Activated T-helper 2 cell treated with anti-CD3 and anti-CD28 coated beads, Interferon-gamma antibody, Interleukin-2, Interleukin-4, amounts not matched to agents 10 μg/mL and 5 μg/mL and 100 μg/mL, durations not matched to agents 14 hours and 24 hours and 36 hours (primary cell): ENCODE results near the gene RPL36. TPM values are rescaled to one million over a fixed set of nuclear protein-coding genes. Genes with fewer than 3 reads are reported as not detected.

Source experiments
- DNase-seq: peaks from one replicate; pipeline ENCODE4 v3.0.0; 2021; ENCODE audit warnings: low spot score
- H3K27ac Mint-ChIP-seq: one replicate; pipeline ENCODE4 v1.8.0; 2021; ENCODE audit warnings: mixed read lengths
- H3K27me3 Mint-ChIP-seq: one replicate; pipeline ENCODE4 v1.8.0; 2021; ENCODE audit warnings: low read depth, mixed read lengths
- H3K36me3 Mint-ChIP-seq: one replicate; pipeline ENCODE4 v1.8.0; 2021; ENCODE audit warnings: low read depth, mixed read lengths
- H3K4me1 Mint-ChIP-seq: one replicate; pipeline ENCODE4 v1.8.0; 2021; ENCODE audit warnings: low read depth, mixed read lengths
- H3K4me3 Mint-ChIP-seq: one replicate; pipeline ENCODE4 v1.8.0; 2021; ENCODE audit warnings: low read depth, mild to moderate bottlenecking, moderate library complexity, mixed read lengths
- H3K9me3 Mint-ChIP-seq: one replicate; pipeline ENCODE4 v1.8.0; 2021; ENCODE audit warnings: mixed read lengths
- intact Hi-C: fragments of 100-400 bp; cut with micrococcal nuclease; formaldehyde crosslinking; loops from one replicate; pipeline ENCODE4 v1.15.1; 2023
- total RNA-seq: library from RNA; stranded (reverse); gene quantifications from 2 replicates; pipeline ENCODE4 v1.2.3, GENCODE V29; 2022

RPL36 gene
- total RNA-seq, 1 donor from 2014 or later: 1,031 TPM

DNA sequence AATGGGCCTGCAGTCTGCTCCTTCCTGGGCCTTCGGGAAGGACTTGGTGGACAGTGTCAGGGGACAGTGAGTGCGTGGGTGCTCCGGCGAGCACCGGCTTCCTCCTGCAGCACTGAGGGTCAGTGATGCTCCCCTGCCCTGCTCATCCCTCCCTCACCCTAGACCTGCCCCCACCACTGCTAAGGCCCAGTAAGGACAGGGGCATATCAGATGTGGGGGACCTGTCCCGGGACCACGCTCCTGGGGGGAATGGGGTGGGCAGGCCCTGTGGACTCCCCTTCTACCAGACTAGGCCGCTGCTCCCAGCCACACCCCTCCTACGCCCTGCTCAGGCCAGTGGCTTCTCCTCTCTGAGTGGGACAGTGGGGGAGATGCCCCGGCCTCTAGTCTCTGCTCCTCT is 13.0 kb upstream of the RPL36 start:
- intact Hi-C loops: no loop called here
- no peak for DNase-seq
- no peak overlapping the region for H3K4me3 Mint-ChIP-seq
- no peaks in the 10 kb centered on the region for H3K9me3 Mint-ChIP-seq
- H3K27ac Mint-ChIP-seq: no peak overlapping the region
- H3K27me3 Mint-ChIP-seq: no peaks in the 10 kb centered on the region
- H3K36me3 Mint-ChIP-seq: peaks cover 17% of the 10 kb centered on the region
- peaks cover 12% of the 10 kb centered on the region for H3K4me1 Mint-ChIP-seq

DNA sequence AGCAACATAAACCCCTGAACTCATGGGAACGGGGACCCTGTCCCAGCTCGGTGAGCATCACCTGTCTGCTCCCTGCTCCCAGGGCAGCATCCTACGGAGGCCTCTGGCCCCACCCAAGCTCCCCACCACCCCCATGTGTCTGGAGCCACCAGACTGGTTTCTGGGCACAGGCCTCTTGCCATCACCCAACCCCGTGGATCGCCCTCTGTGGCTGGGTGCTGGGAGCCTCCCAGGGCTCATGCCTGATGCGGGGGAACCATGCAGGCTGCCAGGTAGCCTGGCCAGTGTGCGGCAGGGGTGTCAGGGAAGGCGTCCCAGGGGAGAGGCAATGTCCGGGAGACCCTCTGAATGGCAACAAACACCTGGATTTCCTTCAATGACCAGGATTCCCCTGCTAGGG is 12.5 kb upstream of the RPL36 start:
- Mint-ChIP-seq H3K4me1 (peaks cover 12% of the 10 kb centered on the region), H3K36me3 (peaks cover 13% of the 10 kb centered on the region), H3K4me3 (no peak overlapping the region), H3K9me3 (no peaks in the 10 kb centered on the region), H3K27me3 (no peaks in the 10 kb centered on the region), H3K27ac (no peak overlapping the region)
- intact Hi-C loops: no loop called here
- no peak for DNase-seq

DNA sequence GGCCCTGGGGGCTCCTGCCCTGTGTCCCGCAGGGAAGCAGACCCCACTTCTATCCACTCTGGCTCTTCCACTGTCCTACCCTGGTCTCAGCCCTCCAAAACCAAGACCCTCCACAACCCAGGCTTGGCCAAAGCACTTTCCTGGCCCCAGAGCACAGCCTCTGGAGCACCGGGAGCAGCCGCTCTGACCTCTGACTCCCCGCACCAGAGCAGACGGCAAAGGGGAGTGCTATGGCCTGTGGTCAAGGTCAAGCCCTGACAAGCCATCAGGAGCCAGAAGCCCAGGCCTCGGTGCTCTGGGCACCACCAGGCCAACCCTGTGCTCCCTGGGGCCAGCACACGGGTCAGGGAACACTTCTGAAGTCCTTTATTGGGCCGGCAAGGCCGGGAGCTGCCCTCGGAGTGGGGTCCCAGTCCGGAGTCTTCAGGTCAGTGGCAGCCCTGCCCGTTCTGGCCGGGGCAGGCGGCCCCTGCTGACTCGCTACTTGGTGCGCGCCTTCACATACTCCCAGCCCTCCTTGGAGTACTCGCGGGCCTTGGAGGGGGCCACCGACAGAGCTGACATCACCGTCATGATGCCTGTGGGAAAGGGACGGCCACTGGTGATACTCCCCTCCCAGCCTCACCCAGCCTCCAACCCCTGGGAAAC is 11.9 kb upstream of the RPL36 start:
- Mint-ChIP-seq H3K27ac (no peak overlapping the region), H3K4me3 (no peak overlapping the region), H3K27me3 (no peaks in the 10 kb centered on the region), H3K9me3 (no peaks in the 10 kb centered on the region), H3K36me3 (peaks cover 7% of the 10 kb centered on the region), H3K4me1 (peaks cover 14% of the 10 kb centered on the region)
- intact Hi-C loops: no loop called here
- DNase-seq: no peak

DNA sequence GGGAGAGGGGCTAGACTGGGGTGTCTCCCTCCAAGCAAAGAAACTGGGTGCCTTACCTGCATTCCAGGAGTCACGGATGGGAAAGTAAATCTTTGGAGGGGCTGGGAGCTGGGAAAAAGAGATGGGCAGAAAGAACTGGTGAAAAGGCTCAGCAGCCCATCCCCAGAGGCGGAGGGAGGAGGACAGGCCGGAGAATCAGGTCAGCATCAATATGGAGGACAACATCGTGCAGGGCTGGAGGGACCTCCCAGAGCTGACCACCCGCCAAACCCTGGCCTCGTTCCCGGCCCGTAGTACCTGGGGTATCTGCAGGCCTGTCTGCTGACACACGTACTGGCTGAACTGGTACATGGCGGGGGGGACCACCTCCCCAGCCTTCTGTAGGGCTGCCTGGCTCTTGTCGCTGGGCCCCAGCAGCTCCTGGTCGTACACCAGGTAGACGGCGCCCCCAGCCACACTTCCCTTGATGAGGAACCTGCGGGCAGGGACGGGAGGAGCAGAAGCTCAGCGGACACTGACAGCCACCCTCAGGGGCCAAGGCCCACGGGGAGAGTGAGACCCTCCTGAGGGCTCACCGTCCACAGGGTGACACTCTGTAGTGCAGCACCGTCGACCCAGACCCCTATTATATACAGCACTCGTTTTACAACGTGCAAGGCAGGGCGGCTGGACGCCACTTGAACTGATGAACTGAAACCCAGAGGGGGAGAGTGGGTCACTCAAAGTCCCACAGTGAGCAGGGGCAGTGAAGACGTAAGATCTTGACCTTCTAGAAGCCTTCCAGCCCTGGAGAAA is 10.6 kb upstream of the RPL36 start:
- Mint-ChIP-seq H3K27ac (peak overlapping the region; percentile 87), H3K36me3 (no peaks in the 10 kb centered on the region), H3K4me1 (peaks cover 14% of the 10 kb centered on the region), H3K4me3 (peak overlapping the region; percentile 95), H3K27me3 (no peaks in the 10 kb centered on the region), H3K9me3 (no peaks in the 10 kb centered on the region)
- intact Hi-C loops: loop anchor here (1.0 to 2.0 kb wide), 4 partner anchors 11 to 111 kb away; partner anchors contain the start of genes CATSPERD, DUS3L, LONP1 and RPL36
- DNase-seq: no peak

DNA sequence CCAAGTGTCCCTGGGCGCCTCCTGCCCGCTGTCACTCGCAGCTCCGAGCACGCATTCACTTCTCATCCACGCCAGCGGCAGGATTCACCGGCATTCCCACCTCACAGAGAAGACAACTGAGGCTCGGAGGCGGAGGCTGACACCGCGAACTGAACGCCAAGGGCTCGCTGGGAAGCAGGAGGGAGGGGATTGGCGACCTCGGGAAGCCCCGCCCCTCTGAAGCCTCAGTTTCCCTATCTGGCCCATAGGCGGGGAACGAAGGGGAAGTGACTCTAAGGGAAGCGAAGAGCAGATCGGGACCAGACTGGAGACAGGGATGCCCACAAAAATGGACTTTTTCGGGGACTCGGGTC is 10.0 kb upstream of the RPL36 start:
- Mint-ChIP-seq H3K4me3 (peak overlapping the region; percentile 95), H3K4me1 (peaks cover 14% of the 10 kb centered on the region), H3K27me3 (no peaks in the 10 kb centered on the region), H3K36me3 (no peaks in the 10 kb centered on the region), H3K27ac (peak overlapping the region; percentile 87), H3K9me3 (no peaks in the 10 kb centered on the region)
- intact Hi-C loops: loop anchor here (1.0 to 2.0 kb wide), 4 partner anchors 10 to 111 kb away; partner anchors contain the start of genes CATSPERD, DUS3L, LONP1 and RPL36
- DNase-seq: no peak

DNA sequence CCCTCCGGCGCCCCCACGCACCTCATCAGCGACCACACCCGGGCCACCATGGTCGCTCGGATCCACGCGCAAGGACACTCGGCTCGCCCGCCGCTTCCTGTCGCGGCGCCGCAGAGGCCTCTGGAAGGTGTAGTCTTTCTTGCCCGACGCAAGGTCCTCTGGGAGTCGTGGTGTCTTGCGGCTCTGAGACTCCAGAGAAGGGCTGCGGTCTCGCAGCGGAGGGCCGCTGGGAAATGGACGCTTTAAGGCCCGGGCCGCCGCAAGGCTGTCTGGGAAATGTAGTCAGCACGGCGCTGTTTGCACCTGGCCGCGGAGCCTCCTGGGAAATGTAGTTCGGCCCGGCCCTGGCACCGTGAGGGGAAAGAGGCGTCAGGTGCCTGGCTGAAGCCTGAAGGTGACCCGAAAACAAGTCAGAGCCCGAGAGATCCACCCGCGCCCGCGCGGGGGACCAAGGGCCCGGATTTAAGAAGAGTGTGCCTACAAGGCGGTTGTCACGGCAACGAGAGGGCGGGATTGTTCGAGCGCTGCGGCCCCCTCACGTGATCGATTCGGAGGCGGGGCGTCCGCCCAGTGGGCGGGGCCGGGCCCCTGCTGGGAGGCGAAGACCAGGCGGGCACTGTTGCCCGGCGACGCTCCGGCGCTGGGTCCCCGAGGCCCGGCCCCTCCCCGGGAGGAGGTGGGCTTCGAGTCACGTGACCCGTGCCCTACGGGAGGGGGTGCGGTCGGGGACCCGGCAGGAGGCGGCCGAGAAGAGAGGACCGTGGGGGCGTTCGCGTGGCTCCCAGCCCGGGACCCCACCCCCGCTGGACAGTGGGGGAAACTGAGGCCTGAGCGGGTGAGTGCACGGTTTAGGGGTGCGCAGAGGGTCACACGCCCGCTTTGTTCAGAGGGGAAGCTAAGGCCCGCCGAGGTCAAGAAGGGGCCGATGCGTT is 9.4 kb upstream of the RPL36 start, which contains the start of the genes HSD11B1L and MICOS13:
HSD11B1L (plus strand) TSS at position 591 of the 932 bp plus-strand sequence. CDS start 3,806 bp downstream, outside the sequence.
MICOS13 (minus strand) TSS at position 80 of the 932 bp plus-strand sequence; CDS start at position 50, 30 bp downstream.
- peak within 1 kb of the TSS; percentile 87 for H3K27ac Mint-ChIP-seq
- peak; percentile 98 for DNase-seq
- intact Hi-C loops: loop anchor here (1.0 to 2.0 kb wide), 4 partner anchors 10 to 110 kb away; partner anchors contain the start of genes CATSPERD, DUS3L, LONP1 and RPL36
- H3K9me3 Mint-ChIP-seq: no peaks in the 10 kb centered on the region
- H3K36me3 Mint-ChIP-seq: no peaks in the 10 kb centered on the region
- peak within 1 kb of the TSS; percentile 95 for H3K4me3 Mint-ChIP-seq
- H3K4me1 Mint-ChIP-seq: peaks cover 14% of the 10 kb centered on the region
- no peaks in the 10 kb centered on the region for H3K27me3 Mint-ChIP-seq

DNA sequence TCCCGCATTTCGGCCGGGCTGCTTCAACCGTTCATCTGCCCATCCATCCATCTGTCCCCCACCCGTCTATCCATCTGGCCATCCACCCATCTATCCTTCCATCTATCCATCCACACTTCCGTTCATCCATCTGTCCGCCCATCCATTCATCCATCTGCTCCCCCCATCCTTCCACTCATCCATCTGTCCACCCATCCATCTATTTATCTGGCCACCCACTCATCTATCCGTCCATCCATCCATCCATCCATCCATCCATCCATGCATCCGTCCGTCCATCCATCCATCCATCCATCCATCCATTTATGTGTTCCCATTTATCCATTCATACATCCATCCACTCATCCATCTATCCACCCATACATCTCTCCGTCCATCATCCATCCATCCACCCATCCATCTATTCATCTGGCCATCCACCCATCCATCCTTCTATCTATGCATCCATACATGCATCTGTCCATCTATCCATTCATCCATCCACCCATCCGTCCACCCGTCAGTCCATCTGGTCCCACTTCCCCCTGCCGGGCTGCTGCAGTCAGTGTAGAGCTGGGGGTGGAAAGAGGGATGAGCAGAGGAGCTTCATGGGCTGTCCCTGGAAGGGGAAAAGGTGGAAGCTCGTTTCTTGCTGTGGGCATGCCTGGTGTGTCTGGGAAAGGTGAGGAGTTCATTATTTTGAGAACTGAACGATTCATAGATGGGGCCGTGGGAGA is 8.5 kb upstream of the RPL36 start:
- intact Hi-C loops: loop anchor here (2.0 kb wide), 2 partner anchors 39 to 109 kb away; partner anchors contain the start of genes CATSPERD, DUS3L and LONP1

DNA sequence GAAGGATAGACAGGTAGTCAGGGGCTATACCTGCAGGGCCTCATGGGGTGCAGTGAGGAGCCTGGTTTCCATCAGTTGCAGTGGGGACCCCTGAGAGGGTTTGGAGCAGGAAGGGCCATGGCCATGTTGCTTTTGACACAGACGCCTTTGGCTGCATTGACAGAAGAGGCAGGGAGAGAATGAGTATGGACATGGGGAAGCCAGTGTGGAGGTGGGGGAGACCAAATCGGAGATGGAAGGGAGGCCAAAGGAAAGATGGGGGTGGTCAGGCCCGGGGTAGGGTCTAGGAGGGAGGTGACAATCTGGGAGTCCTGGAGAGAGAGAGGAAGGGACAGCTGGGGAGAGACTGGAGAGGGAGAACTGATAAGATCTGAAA is 8.0 kb upstream of the RPL36 start:
- peak overlapping the region; percentile 78 for H3K4me3 Mint-ChIP-seq
- H3K27me3 Mint-ChIP-seq: no peaks in the 10 kb centered on the region
- H3K36me3 Mint-ChIP-seq: no peaks in the 10 kb centered on the region
- H3K27ac Mint-ChIP-seq: no peak overlapping the region
- no peaks in the 10 kb centered on the region for H3K9me3 Mint-ChIP-seq
- H3K4me1 Mint-ChIP-seq: peaks cover 18% of the 10 kb centered on the region
- DNase-seq: no peak
- intact Hi-C loops: no loop called here

More for the DNA sequence above, 8.5 kb upstream of the RPL36 start:
- Mint-ChIP-seq H3K27ac (peak overlapping the region; percentile 59), H3K4me3 (peak overlapping the region; percentile 78), H3K4me1 (peaks cover 17% of the 10 kb centered on the region), H3K36me3 (no peaks in the 10 kb centered on the region), H3K9me3 (no peaks in the 10 kb centered on the region), H3K27me3 (no peaks in the 10 kb centered on the region)
- no peak for DNase-seq

DNA sequence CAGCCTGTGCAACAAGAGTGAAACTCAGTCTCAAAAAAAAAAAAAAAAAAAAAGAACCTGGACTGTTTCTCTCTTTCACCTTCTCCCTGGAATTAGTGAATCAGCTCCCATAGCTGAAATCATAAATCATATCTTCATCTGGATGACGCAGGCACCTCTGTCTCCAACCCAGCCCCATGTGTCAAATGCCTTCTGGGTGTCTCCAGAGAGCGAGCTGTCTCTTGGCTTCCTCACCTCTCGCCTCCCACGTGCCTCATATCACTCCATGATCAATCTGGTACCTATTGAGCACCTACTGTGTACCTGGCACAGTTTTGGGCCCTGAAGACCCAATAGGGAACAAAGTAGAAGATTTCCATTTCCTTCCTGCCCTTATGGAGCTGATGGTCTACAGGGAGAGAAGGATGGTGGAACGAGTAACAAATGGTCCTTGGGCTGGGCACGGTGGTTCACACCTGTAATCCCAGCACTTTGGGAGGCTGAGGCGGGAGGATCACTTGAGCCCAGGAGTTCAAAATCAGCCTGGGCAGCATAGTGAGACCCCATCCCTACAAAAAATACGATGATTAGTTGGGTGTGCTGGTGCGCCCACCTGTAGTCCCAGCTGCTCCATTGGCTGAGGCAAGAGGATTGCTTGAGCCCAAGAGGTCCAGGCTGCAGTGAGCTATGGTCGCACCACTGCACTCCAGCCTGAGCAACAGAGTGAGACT is 6.8 kb upstream of the RPL36 start:
- H3K4me1 Mint-ChIP-seq: peaks cover 20% of the 10 kb centered on the region
- no peaks in the 10 kb centered on the region for H3K27me3 Mint-ChIP-seq
- H3K9me3 Mint-ChIP-seq: no peaks in the 10 kb centered on the region
- H3K27ac Mint-ChIP-seq: peak overlapping the region; percentile 29
- peak overlapping the region; percentile 49 for H3K4me3 Mint-ChIP-seq
- intact Hi-C loops: no loop called here
- no peak for DNase-seq
- H3K36me3 Mint-ChIP-seq: no peaks in the 10 kb centered on the region

DNA sequence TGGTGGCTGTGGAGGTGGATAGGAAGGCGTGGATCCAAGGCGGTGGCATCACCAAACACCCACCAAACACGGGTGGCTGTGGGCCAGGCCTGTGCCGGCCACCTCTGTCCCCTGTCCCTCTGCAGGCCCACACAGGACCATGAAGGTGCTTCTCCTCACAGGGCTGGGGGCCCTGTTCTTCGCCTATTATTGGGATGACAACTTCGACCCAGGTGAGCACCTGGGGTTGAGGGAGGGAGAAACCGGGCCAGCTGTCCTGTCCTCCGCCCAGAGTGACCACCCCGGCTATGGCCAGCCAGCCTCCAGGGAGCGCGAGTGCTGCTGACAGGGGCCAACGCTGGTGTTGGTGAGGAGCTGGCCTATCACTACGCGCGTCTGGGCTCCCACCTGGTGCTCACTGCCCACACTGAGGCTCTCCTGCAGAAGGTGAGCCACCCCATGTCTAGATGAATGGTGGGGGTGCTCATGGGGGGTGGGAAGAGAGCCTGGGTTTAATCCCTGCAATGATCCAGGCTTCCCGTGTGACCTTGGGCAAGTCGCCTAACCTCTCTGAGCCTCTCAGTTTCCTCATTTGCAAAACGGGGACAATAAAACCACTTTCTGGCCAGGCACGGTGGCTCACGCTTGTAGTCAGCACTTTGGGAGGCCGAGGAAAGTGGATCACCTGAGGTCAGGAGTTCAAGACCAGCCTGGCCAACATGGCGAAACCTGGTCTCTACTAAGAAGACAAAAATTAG is 5.2 kb upstream of the RPL36 start:
- H3K9me3 Mint-ChIP-seq: no peaks in the 10 kb centered on the region
- no peaks in the 10 kb centered on the region for H3K27me3 Mint-ChIP-seq
- intact Hi-C loops: no loop called here
- DNase-seq: no peak
- H3K27ac Mint-ChIP-seq: no peak overlapping the region
- no peaks in the 10 kb centered on the region for H3K36me3 Mint-ChIP-seq
- no peak overlapping the region for H3K4me3 Mint-ChIP-seq
- peaks cover 18% of the 10 kb centered on the region for H3K4me1 Mint-ChIP-seq

DNA sequence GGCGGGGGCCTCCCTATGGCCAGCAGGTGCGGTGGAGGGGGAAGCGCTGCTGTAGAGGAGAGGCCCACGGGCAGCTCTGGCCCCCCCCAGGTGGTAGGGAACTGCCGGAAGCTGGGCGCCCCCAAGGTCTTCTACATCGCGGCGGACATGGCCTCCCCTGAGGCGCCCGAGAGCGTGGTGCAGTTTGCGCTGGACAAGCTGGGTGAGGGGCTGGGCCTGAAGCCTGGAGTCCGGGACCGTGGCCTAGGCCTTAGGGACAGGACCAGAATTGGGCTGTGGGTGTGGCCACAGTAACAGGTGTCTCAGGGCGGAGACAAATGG is 3.8 kb upstream of the RPL36 start:
- peak overlapping the region; percentile 78 for H3K4me3 Mint-ChIP-seq
- no peaks in the 10 kb centered on the region for H3K9me3 Mint-ChIP-seq
- H3K4me1 Mint-ChIP-seq: peaks cover 18% of the 10 kb centered on the region
- DNase-seq: no peak
- H3K36me3 Mint-ChIP-seq: peaks cover 12% of the 10 kb centered on the region
- no peaks in the 10 kb centered on the region for H3K27me3 Mint-ChIP-seq
- peak overlapping the region; percentile 85 for H3K27ac Mint-ChIP-seq
- intact Hi-C loops: no loop called here
